RWPE2 (cell line): Measurements from ENCODE around the gene SPINDOC.
A peak's percentile ranks its signal among the peaks of the same experiment; 100 is the strongest.

Source experiments
- ATAC-seq: fragments of 200-7000 bp; cut with Tn5 transposase; 3 replicates; pipeline ENCODE4 v1.9.1; 2021; ENCODE audit warnings: low read depth
- DNase-seq: peaks from one replicate; pipeline ENCODE4 v3.0.0-alpha.2; 2020; ENCODE audit warnings: low spot score
- H3K27ac ChIP-seq: fragments of 450-650 bp; 2 replicates; pipeline ENCODE4 v1.5.1; 2017; ENCODE audit warnings: mild to moderate bottlenecking; ENCODE audit not compliant: poor library complexity, severe bottlenecking
- H3K27me3 ChIP-seq: fragments of 250-450 bp; sonication (Bioruptor Pico); 2 replicates; pipeline ENCODE4 v1.5.1; 2021; ENCODE audit warnings: mild to moderate bottlenecking, moderate library complexity; ENCODE audit not compliant: insufficient read depth, poor library complexity, severe bottlenecking
- H3K36me3 ChIP-seq: fragments of 250-450 bp; sonication (Bioruptor Pico); 2 replicates; pipeline ENCODE4 v1.5.1; 2020; ENCODE audit warnings: low read depth, mild to moderate bottlenecking, moderate library complexity
- H3K4me1 ChIP-seq: fragments of 250-450 bp; sonication (Bioruptor Pico); 2 replicates; pipeline ENCODE4 v1.5.1; 2021; ENCODE audit warnings: mild to moderate bottlenecking, moderate library complexity; ENCODE audit not compliant: insufficient read depth, poor library complexity, severe bottlenecking
- H3K4me3 ChIP-seq: fragments of 250-450 bp; sonication (Bioruptor Pico); 2 replicates; pipeline ENCODE4 v1.5.1; 2021; ENCODE audit warnings: mild to moderate bottlenecking, moderate library complexity; ENCODE audit not compliant: severe bottlenecking
- H3K9me3 ChIP-seq: fragments of 250-450 bp; sonication (Bioruptor Pico); 2 replicates; pipeline ENCODE4 v1.5.1; 2021; ENCODE audit warnings: mild to moderate bottlenecking, moderate library complexity; ENCODE audit not compliant: severe bottlenecking
- CTCF ChIP-seq: fragments of 450-650 bp; IDR thresholded peaks from one replicate; pipeline ENCODE4 v1.5.1; 2017; ENCODE audit warnings: mild to moderate bottlenecking, moderate library complexity; ENCODE audit not compliant: poor library complexity, severe bottlenecking

The SPINDOC gene

GRCh38 chr11:63866211-63866610 lies 53.0 kb downstream of the SPINDOC start:
- no peak overlapping the region for H3K4me3 ChIP-seq
- no peaks in the 10 kb centered on the region for H3K9me3 ChIP-seq
- no peak for TF ChIP-seq CTCF
- H3K27ac ChIP-seq, result no peak overlapping the region
- DNase-seq (no peak), ATAC-seq (no peak)
- H3K27me3 ChIP-seq, result no peaks in the 10 kb centered on the region
- peaks cover 6% of the 10 kb centered on the region for H3K4me1 ChIP-seq
- H3K36me3 ChIP-seq, result peaks cover 19% of the 10 kb centered on the region; the same call in 1 of the 2 replicates

GRCh38 chr11:63867511-63867910 lies 54.3 kb downstream of the SPINDOC start:
- TF ChIP-seq CTCF, result no peak
- DNase-seq (no peak), ATAC-seq (no peak)
- H3K36me3 ChIP-seq, result peaks cover 13% of the 10 kb centered on the region; the same call in 1 of the 2 replicates
- peaks cover 10% of the 10 kb centered on the region for H3K4me1 ChIP-seq
- H3K4me3 ChIP-seq, result no peak overlapping the region
- no peaks in the 10 kb centered on the region for H3K9me3 ChIP-seq
- H3K27me3 ChIP-seq, result no peaks in the 10 kb centered on the region
- no peak overlapping the region for H3K27ac ChIP-seq

GRCh38 chr11:63868399-63869064 lies 55.3 kb downstream of the SPINDOC start:
- DNase-seq (no peak), ATAC-seq (no peak)
- Histone ChIP-seq H3K9me3 (no peaks in the 10 kb centered on the region), H3K27me3 (no peaks in the 10 kb centered on the region), H3K4me1 (peaks cover 10% of the 10 kb centered on the region), H3K36me3 (0 out of 2 replicates have a peak, but pooled peaks cover 7% of the 10 kb centered on the region), H3K27ac (peak overlapping the region; percentile 3), H3K4me3 (no peak overlapping the region)
- TF ChIP-seq CTCF, result no peak

GRCh38 chr11:63869171-63869591 lies 55.9 kb downstream of the SPINDOC start:
- no peak for TF ChIP-seq CTCF
- Histone ChIP-seq H3K9me3 (no peaks in the 10 kb centered on the region), H3K36me3 (0 out of 2 replicates have a peak, but pooled peaks cover 7% of the 10 kb centered on the region), H3K4me1 (peaks cover 10% of the 10 kb centered on the region), H3K27ac (peak overlapping the region; percentile 3), H3K27me3 (no peaks in the 10 kb centered on the region), H3K4me3 (no peak overlapping the region)
- DNase-seq, result no peak
- ATAC-seq, result no peak

- peak overlapping the region; percentile 3 for H3K27ac ChIP-seq
These were observed 56.4 kb downstream of the SPINDOC start for GRCh38 chr11:63869683-63870082.

More at GRCh38 chr11:63869683-63870082, 56.4 kb downstream of the SPINDOC start:
- no peak for DNase-seq
- no peak for TF ChIP-seq CTCF
- Histone ChIP-seq H3K9me3 (no peaks in the 10 kb centered on the region), H3K36me3 (0 out of 2 replicates have a peak, but pooled peaks cover 7% of the 10 kb centered on the region), H3K27me3 (no peaks in the 10 kb centered on the region), H3K4me1 (peaks cover 10% of the 10 kb centered on the region), H3K4me3 (no peak overlapping the region)
- ATAC-seq, result no peak
